ENCODE results near the gene RNU11. TPM values are rescaled to one million over a fixed set of nuclear protein-coding genes. Genes with fewer than 3 reads are reported as not detected.
"Not testable (repeated sequence)": the region's sequence is repeated elsewhere in the genome, so short reads cannot be mapped to it uniquely, and the experiment has no call there.

RNU11 gene
- total RNA-seq, 2 experiments from 2014 or later = not detected

DNA sequence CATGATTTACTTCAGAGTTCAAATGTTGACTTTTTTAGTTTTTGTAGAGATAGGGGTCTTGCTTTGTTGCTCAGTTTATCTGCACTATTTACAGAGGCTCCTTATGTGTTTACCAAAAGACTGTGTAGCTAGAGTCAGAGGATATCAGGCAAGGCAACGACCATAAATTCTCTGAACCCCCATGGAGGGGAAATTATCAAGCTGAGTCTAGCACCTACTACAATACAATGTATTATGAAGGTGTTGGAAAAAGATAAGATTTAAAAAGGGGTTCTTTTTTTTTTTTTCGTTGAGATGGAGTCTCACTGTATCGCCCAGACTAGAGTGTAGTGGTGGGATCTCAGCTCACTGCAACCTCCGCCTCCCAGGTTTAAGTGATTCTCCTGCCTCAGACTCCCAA, 36.5 kb downstream of the RNU11 start:
- H3K27ac Mint-ChIP-seq = no peak overlapping the region
- ChIA-PET POLR2A (interaction anchor here (1.0 kb wide), 1 partner anchor 16 kb away, joined by 3 read pairs; no protein-coding TSS in a partner anchor), CTCF (interaction anchor here (0.5 to 0.7 kb wide), 3 partner anchors 19 to 275 kb away, joined by 3 to 5 read pairs (median 3); no protein-coding TSS in a partner anchor)
- H3K9me3 Mint-ChIP-seq = no peaks in the 10 kb centered on the region
- H3K36me3 Mint-ChIP-seq (ENCODE audit: low read depth) = peaks cover 73% of the 10 kb centered on the region
- no peaks in the 10 kb centered on the region for H3K27me3 Mint-ChIP-seq
- H3K36me3 ChIP-seq (ENCODE audit: insufficient read depth, low read length) = peaks cover 40% of the 10 kb centered on the region
- no peak overlapping the region for H3K4me3 Mint-ChIP-seq
- DNase-seq (no peak), ATAC-seq (ENCODE audit: poor library complexity) (no peak)
- intact Hi-C loops (cut with DNase I, micrococcal nuclease) = no loop called here
- H3K27ac ChIP-seq (ENCODE audit: low read depth in 1 of 2, low read length in 2 of 2) = no peak overlapping the region
- no peaks in the 10 kb centered on the region for H3K27me3 ChIP-seq (ENCODE audit: control insufficient read depth in 1 of 2, insufficient read depth in 2 of 2, low read length in 2 of 2)
- H3K4me3 ChIP-seq (ENCODE audit: low read length) = no peak overlapping the region
- no peaks in the 10 kb centered on the region for H3K4me1 Mint-ChIP-seq (ENCODE audit: low read depth)
- TF ChIP-seq, protein P1, sequence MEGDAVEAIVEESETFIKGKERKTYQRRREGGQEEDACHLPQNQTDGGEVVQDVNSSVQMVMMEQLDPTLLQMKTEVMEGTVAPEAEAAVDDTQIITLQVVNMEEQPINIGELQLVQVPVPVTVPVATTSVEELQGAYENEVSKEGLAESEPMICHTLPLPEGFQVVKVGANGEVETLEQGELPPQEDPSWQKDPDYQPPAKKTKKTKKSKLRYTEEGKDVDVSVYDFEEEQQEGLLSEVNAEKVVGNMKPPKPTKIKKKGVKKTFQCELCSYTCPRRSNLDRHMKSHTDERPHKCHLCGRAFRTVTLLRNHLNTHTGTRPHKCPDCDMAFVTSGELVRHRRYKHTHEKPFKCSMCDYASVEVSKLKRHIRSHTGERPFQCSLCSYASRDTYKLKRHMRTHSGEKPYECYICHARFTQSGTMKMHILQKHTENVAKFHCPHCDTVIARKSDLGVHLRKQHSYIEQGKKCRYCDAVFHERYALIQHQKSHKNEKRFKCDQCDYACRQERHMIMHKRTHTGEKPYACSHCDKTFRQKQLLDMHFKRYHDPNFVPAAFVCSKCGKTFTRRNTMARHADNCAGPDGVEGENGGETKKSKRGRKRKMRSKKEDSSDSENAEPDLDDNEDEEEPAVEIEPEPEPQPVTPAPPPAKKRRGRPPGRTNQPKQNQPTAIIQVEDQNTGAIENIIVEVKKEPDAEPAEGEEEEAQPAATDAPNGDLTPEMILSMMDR (IDR thresholded peaks at IDR 0.05) = no peak
- H3K4me1 ChIP-seq (ENCODE audit: insufficient read depth, low read length) = no peaks in the 10 kb centered on the region
- no peaks in the 10 kb centered on the region for H3K9me3 ChIP-seq (ENCODE audit: control insufficient read depth in 1 of 2, insufficient read depth in 1 of 2, low read length in 2 of 2)

- peaks cover 61% of the 10 kb centered on the region for H3K36me3 Mint-ChIP-seq (ENCODE audit: low read depth)
- ATAC-seq (ENCODE audit: poor library complexity); H3K4me3 ChIP-seq (ENCODE audit: low read length); H3K27me3 ChIP-seq (ENCODE audit: control insufficient read depth in 1 of 2, insufficient read depth in 2 of 2, low read length in 2 of 2); DNase-seq; H3K9me3 Mint-ChIP-seq; POLR2A ChIA-PET; H3K27me3 Mint-ChIP-seq; H3K9me3 ChIP-seq (ENCODE audit: control insufficient read depth in 1 of 2, insufficient read depth in 1 of 2, low read length in 2 of 2); H3K27ac ChIP-seq (ENCODE audit: low read depth in 1 of 2, low read length in 2 of 2); H3K4me1 Mint-ChIP-seq (ENCODE audit: low read depth); H3K4me3 Mint-ChIP-seq; CTCF ChIA-PET; H3K27ac Mint-ChIP-seq; H3K4me1 ChIP-seq (ENCODE audit: insufficient read depth, low read length): not testable (repeated sequence)
- peaks cover 33% of the 10 kb centered on the region for H3K36me3 ChIP-seq (ENCODE audit: insufficient read depth, low read length)
- intact Hi-C loops (cut with DNase I, micrococcal nuclease) = loop anchor here in 1 of 2 experiments (10.0 kb wide), 1 partner anchor 47 kb away; the partner anchor contains the start of genes RNU11 and TAF12
Observed at GRCh38 chr1:28691627-28692026, 43.2 kb downstream of the RNU11 start.

Other genes with a start within 250 kb of the RNU11 start
- 1 to 10 TPM; 8.5 to 9.9 TPM for gene RCC1, start 142.6 kb upstream of the RNU11 start, total RNA-seq
- gene TRNAU1AP, start 95.5 kb upstream of the RNU11 start, total RNA-seq = 10 to 100 TPM; 21.4 to 24.2 TPM
- not detected for gene RAB42, start 56.3 kb upstream of the RNU11 start, total RNA-seq
- gene TAF12, start 5.5 kb upstream of the RNU11 start, total RNA-seq = 1 to 10 TPM; 7.0 to 8.0 TPM
- gene GMEB1, start 20.2 kb downstream of the RNU11 start, total RNA-seq = 10 to 100 TPM in 1 of 2 experiments, 1 to 10 TPM in 1; 9.0 to 11.8 TPM
- 100 to 1,000 TPM in 1 of 2 experiments, 10 to 100 TPM in 1; 85.0 to 100 TPM for gene YTHDF2, start 88.3 kb downstream of the RNU11 start, total RNA-seq
- gene OPRD1, start 163.6 kb downstream of the RNU11 start, total RNA-seq = not detected